HepG2 (cell line): Measurements from ENCODE around the gene ZSWIM7. TPM values are rescaled to one million over a fixed set of nuclear protein-coding genes. Genes with fewer than 3 reads are reported as not detected.

ENCODE experiments used
- ATAC-seq: fragments of 200-7000 bp; cut with Tn5 transposase; 3 replicates; pipeline ENCODE4 v1.9.1; 2020; ENCODE audit warnings: mild to moderate bottlenecking, moderate library complexity
- BruUV-seq: library from RNA; stranded (reverse); fragments of 400-500 nt; replicated peaks from 2 replicates; lab custom pipeline; 2021; lab: Mats Ljungman, UMichigan
- CTCF ChIA-PET: fragments of 300-600 bp; formaldehyde crosslinking; extraction: SDS; loops from one replicate; lab custom pipeline; 2021; ENCODE audit warnings: low total read pairs, inconsistent platforms, low intra/inter-chr PET ratio; lab: Yijun Ruan, JAX
- POLR2A ChIA-PET: fragments of 350-600 bp; sonication (Branson Sonifier 250); formaldehyde crosslinking; loops from one replicate; lab custom pipeline; 2020; ENCODE audit warnings: antibody characterized with exemption, inconsistent platforms; lab: Yijun Ruan, JAX
- DNase-seq: peaks from one replicate; pipeline ENCODE4 v3.0.0-alpha.2; 2015; ENCODE audit warnings: low spot score
- FAIRE-seq: peaks from 3 replicates; lab custom pipeline; 2011; peaks lifted over from hg19 to GRCh38; lab: Jason Lieb, UNC
- H2AFZ ChIP-seq: one replicate; pipeline ENCODE4 v1.6.1; 2011; ENCODE audit warnings: low read length, inconsistent platforms
- H3K27ac ChIP-seq: fragments of 300-600 bp; 3 replicates; pipeline ENCODE4 v1.8.0; 2011; ENCODE audit warnings: mixed run types, mild to moderate bottlenecking, mixed read lengths, low read length, inconsistent platforms; ENCODE audit not compliant: insufficient read depth; ENCODE audit errors: extremely low read length
- H3K27me3 ChIP-seq, 2 experiments: fragments of 200-600 bp in 1 of 2; 2 replicates in 1 of 2; 3 replicates in 1 of 2; pipeline versions ENCODE4 v1.6.0 to v1.8.0; 2011; ENCODE audit warnings: low read length in 2 of 2, mild to moderate bottlenecking in 2 of 2, moderate library complexity in 2 of 2, inconsistent platforms in 1 of 2; ENCODE audit not compliant: insufficient read depth in 2 of 2, control insufficient read depth in 1 of 2
- H3K36me3 ChIP-seq, 2 experiments: fragments of 200-600 bp in 1 of 2; replicated peaks in 1 of 2; 2 replicates in 1 of 2; 3 replicates in 1 of 2; pipeline versions ENCODE4 v1.5.1 to v1.8.0; 2011; ENCODE audit warnings: low read length in 2 of 2, inconsistent platforms in 1 of 2; ENCODE audit not compliant: insufficient read depth in 2 of 2, control insufficient read depth in 1 of 2
- H3K4me1 ChIP-seq: 2 replicates; pipeline ENCODE4 v1.5.1; 2012; ENCODE audit warnings: low read length, inconsistent platforms; ENCODE audit not compliant: insufficient read depth
- H3K4me2 ChIP-seq: 2 replicates; pipeline ENCODE4 v1.6.0; 2011; ENCODE audit warnings: low read depth, low read length, inconsistent platforms
- H3K4me3 ChIP-seq, 3 experiments: fragments of 200-600 bp in 1 of 3; sonication (generic), shearing (Covaris generic) in 1 of 3; replicated peaks in 1 of 3; 2 replicates each; pipeline ENCODE4 v1.5.1; 2011 to 2016; ENCODE audit warnings: low read length in 3 of 3, inconsistent platforms in 2 of 3, low read depth in 2 of 3, mild to moderate bottlenecking in 2 of 3, control low read depth in 1 of 3, mixed read lengths in 1 of 3; ENCODE audit not compliant: insufficient read depth in 1 of 3
- H3K79me2 ChIP-seq: one replicate; pipeline ENCODE4 v1.6.1; 2011; ENCODE audit warnings: low read length, inconsistent platforms; ENCODE audit not compliant: insufficient read depth
- H3K9ac ChIP-seq: 2 replicates; pipeline ENCODE4 v1.6.0; 2011; ENCODE audit warnings: mild to moderate bottlenecking, low read depth, low read length, inconsistent platforms; ENCODE audit not compliant: insufficient read depth
- H3K9me3 ChIP-seq: 2 replicates; pipeline ENCODE4 v1.5.1; 2012; ENCODE audit warnings: mild to moderate bottlenecking, low read length
- H4K20me1 ChIP-seq: 2 replicates; pipeline ENCODE4 v1.6.0; 2011; ENCODE audit warnings: inconsistent platforms, mild to moderate bottlenecking, low read length, moderate library complexity; ENCODE audit not compliant: insufficient read depth
- ELF1 ChIP-seq: sonication (generic); formaldehyde crosslinking; IDR thresholded peaks from 2 replicates; pipeline ENCODE4 v1.4.0; 2020; ENCODE audit warnings: missing genetic modification reagents
- KLF15 ChIP-seq: sonication (generic); formaldehyde crosslinking; IDR thresholded peaks from 2 replicates; pipeline ENCODE4 v1.8.1; 2023; ENCODE audit warnings: borderline replicate concordance, mild to moderate bottlenecking, inconsistent platforms, missing genetic modification reagents, mixed read lengths
- RARG ChIP-seq: sonication (generic); formaldehyde crosslinking; IDR thresholded peaks from 2 replicates; pipeline ENCODE4 v1.4.0; 2020; ENCODE audit warnings: low read depth, mild to moderate bottlenecking, missing genetic modification reagents
- SP1 ChIP-seq, 2 experiments: fragments of 450-650 bp in 1 of 2; sonication (generic) in 1 of 2; formaldehyde crosslinking in 1 of 2; IDR thresholded peaks; 2 replicates each; pipeline versions ENCODE4 v1.4.0 to v1.6.1; 2016 to 2020; ENCODE audit warnings: missing genetic modification reagents in 1 of 2
- ZFP90 ChIP-seq: sonication (generic); formaldehyde crosslinking; IDR thresholded peaks from 2 replicates; pipeline ENCODE4 v1.8.0; 2022; ENCODE audit warnings: missing genetic modification reagents, mild to moderate bottlenecking, inconsistent platforms, borderline replicate concordance
- ZNF124 ChIP-seq: sonication (generic); formaldehyde crosslinking; IDR thresholded peaks from 2 replicates; pipeline ENCODE4 v1.4.0; 2020; ENCODE audit warnings: missing genetic modification reagents
- ZNF253 ChIP-seq: sonication (generic); formaldehyde crosslinking; IDR thresholded peaks from 2 replicates; pipeline ENCODE4 v1.8.0; 2022; ENCODE audit warnings: mild to moderate bottlenecking, missing genetic modification reagents, borderline replicate concordance
- ZSCAN29 ChIP-seq: sonication (generic); formaldehyde crosslinking; conservative IDR thresholded peaks from 2 replicates; pipeline ENCODE4 v1.4.0; 2020; ENCODE audit warnings: mild to moderate bottlenecking, missing genetic modification reagents
- WGBS: methylation state at CpG from one replicate; pipeline ENCODE4 v1.1.6; 2017; ENCODE audit warnings: low lambda C conversion rate; 5-methylcytosine and 5-hydroxymethylcytosine counted together
- in situ Hi-C: cut with HindIII; loops from 2 replicates; pipeline ENCODE4 v1.10.0; 2017; ENCODE audit warnings: low pct_unique_long_range_greater_than_20kb; ENCODE audit not compliant: extremely low pct_ligation_motif_present
- intact Hi-C: fragments of 100-400 bp; cut with micrococcal nuclease; formaldehyde crosslinking; loops from one replicate; pipeline ENCODE4 v1.10.0; 2022; ENCODE audit not compliant: unreplicated experiment
- polyA plus RNA-seq, 8 experiments: library from polyadenylated mRNA; depleted of rRNA in 3 of 8; stranded (reverse) in 7 of 8; unstranded in 1 of 8; fragments of >200 nt; fragmentation: Illumina TruSeq in 4 of 8; extraction: Trizol in 4 of 8; gene quantifications; 2 replicates each; pipeline versions ENCODE4 v1.2.1 to v1.2.3, GENCODE V29; 2011 to 2016; ENCODE audit warnings: low read depth in 4 of 8, missing spikeins in 1 of 8, mixed read lengths in 1 of 8; ENCODE audit not compliant: insufficient read depth in 1 of 8
- total RNA-seq, 5 experiments: library from RNA; depleted of rRNA; stranded (reverse); fragments of >200 nt; fragmentation: Illumina TruSeq; extraction: Trizol; gene quantifications; 2 replicates each; pipeline ENCODE4 v1.2.3, GENCODE V29; 2016; ENCODE audit warnings: low read depth in 1 of 5
- TF ChIP-seq, protein P1 (sequence below): sonication (generic); formaldehyde crosslinking; IDR thresholded peaks from 2 replicates; pipeline ENCODE4 v1.4.0; 2020; ENCODE audit warnings: missing genetic modification reagents
- TF ChIP-seq, protein P2 (sequence below): sonication (generic); formaldehyde crosslinking; IDR thresholded peaks from 2 replicates; pipeline ENCODE4 v1.8.0; 2022; ENCODE audit warnings: missing genetic modification reagents, mild to moderate bottlenecking, moderate library complexity, borderline replicate concordance
- TF ChIP-seq, protein P3 (sequence below): sonication (generic); formaldehyde crosslinking; IDR thresholded peaks from 2 replicates; pipeline ENCODE4 v1.8.0; 2022; ENCODE audit warnings: missing genetic modification reagents, low read depth, mild to moderate bottlenecking, borderline replicate concordance
- TF ChIP-seq, protein P4 (sequence below), 2 experiments: IDR thresholded peaks; 2 replicates each; pipeline ENCODE4 v1.6.1; 2011 to 2012; ENCODE audit warnings: low read length in 2 of 2, borderline replicate concordance in 1 of 2, low read depth in 1 of 2, mild to moderate bottlenecking in 1 of 2, moderate library complexity in 1 of 2

Gene ZSWIM7
- total and polyA plus RNA-seq, 2 of the 13 experiments (the other 11 are each of a cell fraction or from before 2014, with no cell fraction given) = 13.1 to 28.1 TPM

DNA sequence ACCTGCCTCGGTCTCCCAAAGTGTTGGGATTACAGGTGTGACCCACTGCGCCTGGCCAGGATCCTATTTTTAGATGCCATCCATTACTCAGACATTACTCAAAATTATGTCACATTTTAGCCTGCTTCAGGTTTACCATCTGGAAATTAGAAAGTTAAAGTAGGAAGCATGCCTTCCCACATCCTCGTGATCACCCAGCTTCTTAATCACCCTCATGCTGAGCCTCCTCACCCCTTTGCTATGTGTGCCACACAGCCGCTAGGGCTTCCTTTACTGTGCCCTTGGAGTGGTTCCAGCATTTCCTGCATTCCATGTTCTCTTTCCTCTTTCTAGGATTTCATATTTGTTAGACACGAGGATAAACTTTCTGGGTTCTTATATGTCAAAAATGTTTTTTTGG is 45.3 kb downstream of the ZSWIM7 start:
- no peak overlapping the region for H3K27ac ChIP-seq
- peaks cover 7 to 8% of the 10 kb centered on the region in 2 experiments; a peak in 4 of 5 replicates for H3K36me3 ChIP-seq
- no peaks in the 10 kb centered on the region for H4K20me1 ChIP-seq
- FAIRE-seq = no peak
- peaks cover 6% of the 10 kb centered on the region for H3K79me2 ChIP-seq
- no peak overlapping the region for H3K4me2 ChIP-seq
- H2AFZ ChIP-seq = no peak overlapping the region
- ChIA-PET POLR2A (no interaction called here), CTCF (no interaction called here)
- in situ Hi-C loops = no loop called here
- DNase-seq = no peak
- no peaks in the 10 kb centered on the region for H3K27me3 ChIP-seq
- H3K4me3 ChIP-seq = no peak overlapping the region
- H3K9me3 ChIP-seq = no peaks in the 10 kb centered on the region
- peaks cover 22% of the 10 kb centered on the region for H3K4me1 ChIP-seq
- ATAC-seq = no peak
- BruUV-seq = no TSS peak
- intact Hi-C loops = no loop called here
- no peak overlapping the region for H3K9ac ChIP-seq
- 91% methylated on average over 5 of the region's 5 CpGs for WGBS
- TF ChIP-seq ZNF124 (no peak), ZFP90 (no peak), ZNF253 (CRISPR knock-in tag) (no peak), RARG (no peak), SP1 (IDR thresholded peaks at IDR 0.05) (no peak), SP1 (CRISPR knock-in tag; IDR thresholded peaks at IDR 0.05) (no peak), ELF1 (CRISPR knock-in tag) (no peak), KLF15 (CRISPR knock-in tag) (no peak), ZSCAN29 (CRISPR knock-in tag) (no peak)
- TF ChIP-seq, protein P1, sequence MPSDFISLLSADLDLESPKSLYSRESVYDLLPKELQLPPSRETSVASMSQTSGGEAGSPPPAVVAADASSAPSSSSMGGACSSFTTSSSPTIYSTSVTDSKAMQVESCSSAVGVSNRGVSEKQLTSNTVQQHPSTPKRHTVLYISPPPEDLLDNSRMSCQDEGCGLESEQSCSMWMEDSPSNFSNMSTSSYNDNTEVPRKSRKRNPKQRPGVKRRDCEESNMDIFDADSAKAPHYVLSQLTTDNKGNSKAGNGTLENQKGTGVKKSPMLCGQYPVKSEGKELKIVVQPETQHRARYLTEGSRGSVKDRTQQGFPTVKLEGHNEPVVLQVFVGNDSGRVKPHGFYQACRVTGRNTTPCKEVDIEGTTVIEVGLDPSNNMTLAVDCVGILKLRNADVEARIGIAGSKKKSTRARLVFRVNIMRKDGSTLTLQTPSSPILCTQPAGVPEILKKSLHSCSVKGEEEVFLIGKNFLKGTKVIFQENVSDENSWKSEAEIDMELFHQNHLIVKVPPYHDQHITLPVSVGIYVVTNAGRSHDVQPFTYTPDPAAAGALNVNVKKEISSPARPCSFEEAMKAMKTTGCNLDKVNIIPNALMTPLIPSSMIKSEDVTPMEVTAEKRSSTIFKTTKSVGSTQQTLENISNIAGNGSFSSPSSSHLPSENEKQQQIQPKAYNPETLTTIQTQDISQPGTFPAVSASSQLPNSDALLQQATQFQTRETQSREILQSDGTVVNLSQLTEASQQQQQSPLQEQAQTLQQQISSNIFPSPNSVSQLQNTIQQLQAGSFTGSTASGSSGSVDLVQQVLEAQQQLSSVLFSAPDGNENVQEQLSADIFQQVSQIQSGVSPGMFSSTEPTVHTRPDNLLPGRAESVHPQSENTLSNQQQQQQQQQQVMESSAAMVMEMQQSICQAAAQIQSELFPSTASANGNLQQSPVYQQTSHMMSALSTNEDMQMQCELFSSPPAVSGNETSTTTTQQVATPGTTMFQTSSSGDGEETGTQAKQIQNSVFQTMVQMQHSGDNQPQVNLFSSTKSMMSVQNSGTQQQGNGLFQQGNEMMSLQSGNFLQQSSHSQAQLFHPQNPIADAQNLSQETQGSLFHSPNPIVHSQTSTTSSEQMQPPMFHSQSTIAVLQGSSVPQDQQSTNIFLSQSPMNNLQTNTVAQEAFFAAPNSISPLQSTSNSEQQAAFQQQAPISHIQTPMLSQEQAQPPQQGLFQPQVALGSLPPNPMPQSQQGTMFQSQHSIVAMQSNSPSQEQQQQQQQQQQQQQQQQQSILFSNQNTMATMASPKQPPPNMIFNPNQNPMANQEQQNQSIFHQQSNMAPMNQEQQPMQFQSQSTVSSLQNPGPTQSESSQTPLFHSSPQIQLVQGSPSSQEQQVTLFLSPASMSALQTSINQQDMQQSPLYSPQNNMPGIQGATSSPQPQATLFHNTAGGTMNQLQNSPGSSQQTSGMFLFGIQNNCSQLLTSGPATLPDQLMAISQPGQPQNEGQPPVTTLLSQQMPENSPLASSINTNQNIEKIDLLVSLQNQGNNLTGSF = no peak
- TF ChIP-seq, protein P2, sequence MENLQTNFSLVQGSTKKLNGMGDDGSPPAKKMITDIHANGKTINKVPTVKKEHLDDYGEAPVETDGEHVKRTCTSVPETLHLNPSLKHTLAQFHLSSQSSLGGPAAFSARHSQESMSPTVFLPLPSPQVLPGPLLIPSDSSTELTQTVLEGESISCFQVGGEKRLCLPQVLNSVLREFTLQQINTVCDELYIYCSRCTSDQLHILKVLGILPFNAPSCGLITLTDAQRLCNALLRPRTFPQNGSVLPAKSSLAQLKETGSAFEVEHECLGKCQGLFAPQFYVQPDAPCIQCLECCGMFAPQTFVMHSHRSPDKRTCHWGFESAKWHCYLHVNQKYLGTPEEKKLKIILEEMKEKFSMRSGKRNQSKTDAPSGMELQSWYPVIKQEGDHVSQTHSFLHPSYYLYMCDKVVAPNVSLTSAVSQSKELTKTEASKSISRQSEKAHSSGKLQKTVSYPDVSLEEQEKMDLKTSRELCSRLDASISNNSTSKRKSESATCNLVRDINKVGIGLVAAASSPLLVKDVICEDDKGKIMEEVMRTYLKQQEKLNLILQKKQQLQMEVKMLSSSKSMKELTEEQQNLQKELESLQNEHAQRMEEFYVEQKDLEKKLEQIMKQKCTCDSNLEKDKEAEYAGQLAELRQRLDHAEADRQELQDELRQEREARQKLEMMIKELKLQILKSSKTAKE (CRISPR knock-in tag) = no peak
- TF ChIP-seq, protein P3, sequence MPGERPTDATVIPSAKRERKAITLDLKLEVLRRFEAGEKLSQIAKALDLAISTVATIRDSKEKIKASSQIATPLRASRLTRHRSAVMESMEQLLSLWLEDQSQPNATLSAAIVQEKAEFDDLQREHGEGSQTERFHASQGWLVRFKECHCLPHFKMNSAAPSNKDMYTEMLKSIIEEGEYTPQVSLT (CRISPR knock-in tag) = no peak
- TF ChIP-seq, protein P4, sequence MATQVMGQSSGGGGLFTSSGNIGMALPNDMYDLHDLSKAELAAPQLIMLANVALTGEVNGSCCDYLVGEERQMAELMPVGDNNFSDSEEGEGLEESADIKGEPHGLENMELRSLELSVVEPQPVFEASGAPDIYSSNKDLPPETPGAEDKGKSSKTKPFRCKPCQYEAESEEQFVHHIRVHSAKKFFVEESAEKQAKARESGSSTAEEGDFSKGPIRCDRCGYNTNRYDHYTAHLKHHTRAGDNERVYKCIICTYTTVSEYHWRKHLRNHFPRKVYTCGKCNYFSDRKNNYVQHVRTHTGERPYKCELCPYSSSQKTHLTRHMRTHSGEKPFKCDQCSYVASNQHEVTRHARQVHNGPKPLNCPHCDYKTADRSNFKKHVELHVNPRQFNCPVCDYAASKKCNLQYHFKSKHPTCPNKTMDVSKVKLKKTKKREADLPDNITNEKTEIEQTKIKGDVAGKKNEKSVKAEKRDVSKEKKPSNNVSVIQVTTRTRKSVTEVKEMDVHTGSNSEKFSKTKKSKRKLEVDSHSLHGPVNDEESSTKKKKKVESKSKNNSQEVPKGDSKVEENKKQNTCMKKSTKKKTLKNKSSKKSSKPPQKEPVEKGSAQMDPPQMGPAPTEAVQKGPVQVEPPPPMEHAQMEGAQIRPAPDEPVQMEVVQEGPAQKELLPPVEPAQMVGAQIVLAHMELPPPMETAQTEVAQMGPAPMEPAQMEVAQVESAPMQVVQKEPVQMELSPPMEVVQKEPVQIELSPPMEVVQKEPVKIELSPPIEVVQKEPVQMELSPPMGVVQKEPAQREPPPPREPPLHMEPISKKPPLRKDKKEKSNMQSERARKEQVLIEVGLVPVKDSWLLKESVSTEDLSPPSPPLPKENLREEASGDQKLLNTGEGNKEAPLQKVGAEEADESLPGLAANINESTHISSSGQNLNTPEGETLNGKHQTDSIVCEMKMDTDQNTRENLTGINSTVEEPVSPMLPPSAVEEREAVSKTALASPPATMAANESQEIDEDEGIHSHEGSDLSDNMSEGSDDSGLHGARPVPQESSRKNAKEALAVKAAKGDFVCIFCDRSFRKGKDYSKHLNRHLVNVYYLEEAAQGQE (IDR thresholded peaks at IDR 0.05; ENCODE audit: borderline replicate concordance in 1 of 2, low read depth in 1 of 2, low read length in 2 of 2) = no peak
